SK-N-SH treated with all-trans-retinoic acid at 6 μM for 48 hours (cell line): ENCODE data around the gene SCEL.

Experiments used
- ATAC-seq: fragments of 200-7000 bp; cut with Tn5 transposase; 3 replicates; pipeline ENCODE4 v1.9.1; 2020; ENCODE audit warnings: mild to moderate bottlenecking, moderate library complexity
- ARNTL ChIP-seq: fragments of 450-650 bp; formaldehyde crosslinking; IDR thresholded peaks from 2 replicates; pipeline ENCODE4 v1.5.0; 2020; ENCODE audit warnings: low read depth, mild to moderate bottlenecking, moderate library complexity, borderline replicate concordance
- CREB5 ChIP-seq: fragments of 250-450 bp; sonication (Bioruptor Pico); IDR thresholded peaks from 2 replicates; pipeline ENCODE4 v1.5.1; 2020; ENCODE audit warnings: low read depth, mild to moderate bottlenecking, moderate library complexity
- CSDC2 ChIP-seq: fragments of 250-450 bp; sonication (Bioruptor Pico); IDR thresholded peaks from 2 replicates; pipeline ENCODE4 v1.5.0; 2020; ENCODE audit warnings: mild to moderate bottlenecking, moderate library complexity
- CSRNP3 ChIP-seq: fragments of 250-450 bp; sonication (Bioruptor Pico); IDR thresholded peaks from 2 replicates; pipeline ENCODE4 v1.5.1; 2021; ENCODE audit warnings: mild to moderate bottlenecking, moderate library complexity
- ESRRG ChIP-seq: fragments of 250-450 bp; sonication (Bioruptor Pico); IDR thresholded peaks from 2 replicates; pipeline ENCODE4 v1.6.1; 2021; ENCODE audit warnings: mild to moderate bottlenecking
- GLIS3 ChIP-seq: fragments of 250-450 bp; sonication (Bioruptor Pico); IDR thresholded peaks from 2 replicates; pipeline ENCODE4 v1.5.0; 2020; ENCODE audit warnings: mild to moderate bottlenecking, moderate library complexity
- OSR1 ChIP-seq: fragments of 250-450 bp; sonication (Bioruptor Pico); IDR thresholded peaks from 2 replicates; pipeline ENCODE4 v1.8.0; 2022; ENCODE audit warnings: moderate library complexity, mild to moderate bottlenecking, inconsistent platforms
- PATZ1 ChIP-seq: fragments of 250-450 bp; sonication (Bioruptor Pico); IDR thresholded peaks from 2 replicates; pipeline ENCODE4 v1.8.0; 2020; ENCODE audit warnings: mild to moderate bottlenecking, moderate library complexity, borderline replicate concordance
- RARB ChIP-seq: fragments of 250-450 bp; sonication (Bioruptor Pico); IDR thresholded peaks from 2 replicates; pipeline ENCODE4 v1.8.0; 2021; ENCODE audit warnings: mild to moderate bottlenecking, moderate library complexity
- SNAI2 ChIP-seq: fragments of 250-450 bp; sonication (Bioruptor Pico); IDR thresholded peaks from 2 replicates; pipeline ENCODE4 v1.5.0; 2020; ENCODE audit warnings: mild to moderate bottlenecking, moderate library complexity
- TCF4 ChIP-seq: fragments of 250-450 bp; sonication (Bioruptor Pico); IDR thresholded peaks from 2 replicates; pipeline ENCODE4 v1.8.0; 2021; ENCODE audit warnings: mild to moderate bottlenecking, moderate library complexity, borderline replicate concordance
- TOX ChIP-seq: fragments of 250-450 bp; sonication (Bioruptor Pico); IDR thresholded peaks from 2 replicates; pipeline ENCODE4 v1.8.0; 2021; ENCODE audit warnings: mild to moderate bottlenecking, moderate library complexity, borderline replicate concordance
- TSHZ2 ChIP-seq: fragments of 250-450 bp; sonication (Bioruptor Pico); IDR thresholded peaks from 2 replicates; pipeline ENCODE4 v1.5.0; 2020; ENCODE audit warnings: mild to moderate bottlenecking, moderate library complexity
- ZC3H10 ChIP-seq: fragments of 250-450 bp; sonication (Bioruptor Pico); IDR thresholded peaks from 2 replicates; pipeline ENCODE4 v1.5.1; 2021; ENCODE audit warnings: mild to moderate bottlenecking, moderate library complexity
- ZFP3 ChIP-seq: fragments of 250-450 bp; sonication (Bioruptor Pico); IDR thresholded peaks from 2 replicates; pipeline ENCODE4 v1.5.0; 2020; ENCODE audit warnings: mild to moderate bottlenecking, moderate library complexity
- ZNF565 ChIP-seq: fragments of 450-650 bp; formaldehyde crosslinking; conservative IDR thresholded peaks from 2 replicates; pipeline ENCODE4 v1.5.0; 2020; ENCODE audit warnings: low read depth, mild to moderate bottlenecking, moderate library complexity
- ZNF70 ChIP-seq: fragments of 450-650 bp; formaldehyde crosslinking; IDR thresholded peaks from 2 replicates; pipeline ENCODE4 v1.5.0; 2020; ENCODE audit warnings: mild to moderate bottlenecking, moderate library complexity
- ZNF8 ChIP-seq: fragments of 450-650 bp; formaldehyde crosslinking; IDR thresholded peaks from 2 replicates; pipeline ENCODE4 v1.5.0; 2020; ENCODE audit warnings: mild to moderate bottlenecking, moderate library complexity

Gene SCEL

GRCh38 chr13:77555246-77555645, 19.7 kb downstream of the SCEL start:
- TF ChIP-seq OSR1 (CRISPR knock-in tag) = no peak
- TF ChIP-seq RARB (CRISPR knock-in tag) = no peak
- TF ChIP-seq GLIS3 (CRISPR knock-in tag) = no peak
- TF ChIP-seq CSDC2 (CRISPR knock-in tag) = no peak
- no peak for TF ChIP-seq ESRRG (CRISPR knock-in tag)
- no peak for TF ChIP-seq ZNF8 (CRISPR knock-in tag)
- ATAC-seq = no peak

GRCh38 chr13:77558016-77558415, 22.5 kb downstream of the SCEL start:
- no peak for ATAC-seq
- TF ChIP-seq PATZ1 (CRISPR knock-in tag) = no peak
- TF ChIP-seq TOX (CRISPR knock-in tag) = no peak
- no peak for TF ChIP-seq CSRNP3 (CRISPR knock-in tag)
- no peak for TF ChIP-seq GLIS3 (CRISPR knock-in tag)
- no peak for TF ChIP-seq TCF4 (CRISPR knock-in tag)
- TF ChIP-seq ZC3H10 (CRISPR knock-in tag) = no peak
- no peak for TF ChIP-seq SNAI2
- TF ChIP-seq, all 23 proteins: peak for 0

GRCh38 chr13:77563111-77563510, 27.6 kb downstream of the SCEL start:
- TF ChIP-seq PATZ1 (CRISPR knock-in tag) = no peak
- no peak for TF ChIP-seq ZFP3
- no peak for TF ChIP-seq TSHZ2 (CRISPR knock-in tag)
- TF ChIP-seq TCF4 (CRISPR knock-in tag) = no peak
- no peak for TF ChIP-seq TOX (CRISPR knock-in tag)
- no peak for TF ChIP-seq CREB5 (CRISPR knock-in tag)
- no peak for TF ChIP-seq ZNF565 (CRISPR knock-in tag)
- TF ChIP-seq CSRNP3 (CRISPR knock-in tag) = no peak
- no peak for TF ChIP-seq ZNF8 (CRISPR knock-in tag)
- no peak for TF ChIP-seq ESRRG (CRISPR knock-in tag)
- TF ChIP-seq ARNTL = no peak
- no peak for TF ChIP-seq ZNF70 (CRISPR knock-in tag)
- peak; percentile 40; the same call in 1 of the 3 replicates for ATAC-seq
